GM12878 (cell line): Measurements from ENCODE around the gene RTP5.

Source experiments
- ATF7 ChIP-seq: fragments of 450-650 bp; IDR thresholded peaks from 2 replicates; pipeline ENCODE4 v1.6.1; 2016; ENCODE audit warnings: low read depth, mild to moderate bottlenecking
- CTCF ChIP-seq, 3 experiments: IDR thresholded peaks in 2 of 3; conservative IDR thresholded peaks in 1 of 3; 2 replicates each; pipeline ENCODE4 v1.5.1; 2011; ENCODE audit warnings: low read depth in 3 of 3, low read length in 3 of 3, mild to moderate bottlenecking in 3 of 3, control low read depth in 2 of 3, moderate library complexity in 2 of 3, inconsistent platforms in 1 of 3, mixed read lengths in 1 of 3; ENCODE audit not compliant: control insufficient read depth in 2 of 3, insufficient read depth in 1 of 3; ENCODE audit errors: extremely low read depth in 1 of 3
- ELK1 ChIP-seq: IDR thresholded peaks from 2 replicates; pipeline ENCODE4 v1.6.1; 2012; ENCODE audit warnings: low read depth, low read length, improper control_type of control experiment
- EP300 ChIP-seq, 2 experiments: fragments of 150-350 bp in 1 of 2; IDR thresholded peaks; 2 replicates each; pipeline ENCODE4 v1.6.1; 2011 to 2012; ENCODE audit warnings: low read depth in 2 of 2, low read length in 2 of 2, borderline replicate concordance in 1 of 2, improper control_type of control experiment in 1 of 2, inconsistent platforms in 1 of 2; ENCODE audit not compliant: control insufficient read depth in 1 of 2
- EZH2 ChIP-seq: IDR thresholded peaks from 2 replicates; pipeline ENCODE4 v1.6.1; 2012; ENCODE audit warnings: low read depth, mild to moderate bottlenecking, control low read depth, inconsistent platforms, low read length, borderline replicate concordance; ENCODE audit not compliant: control insufficient read depth
- GABPA ChIP-seq: IDR thresholded peaks from 2 replicates; pipeline ENCODE4 v1.6.1; 2014; ENCODE audit warnings: antibody characterized with exemption, low read depth, mild to moderate bottlenecking, inconsistent platforms
- IKZF1 ChIP-seq: fragments of 450-650 bp; conservative IDR thresholded peaks from 2 replicates; pipeline ENCODE4 v1.6.1; 2017; ENCODE audit warnings: antibody characterized with exemption, mild to moderate bottlenecking
- LARP7 ChIP-seq: fragments of 450-650 bp; IDR thresholded peaks from 2 replicates; pipeline ENCODE4 v1.6.1; 2017; ENCODE audit warnings: mild to moderate bottlenecking
- TAF1 ChIP-seq: IDR thresholded peaks from 2 replicates; pipeline ENCODE4 v1.6.1; 2011; ENCODE audit warnings: mild to moderate bottlenecking, low read depth, low read length, borderline replicate concordance
- ZBTB33 ChIP-seq: fragments of 450-650 bp; IDR thresholded peaks from 2 replicates; pipeline ENCODE4 v1.6.1; 2017; ENCODE audit warnings: mild to moderate bottlenecking

- TF ChIP-seq CTCF (IDR thresholded peaks at IDR 0.05 in 2 of 3, conservative IDR thresholded peaks at IDR 0.05 in 1 of 3; ENCODE audit: control insufficient read depth in 2 of 3, extremely low read depth in 1 of 3, insufficient read depth in 1 of 3, low read depth in 3 of 3, low read length in 3 of 3) (no peak), TAF1 (no peak), ATF7 (no peak), EZH2 (no peak), ZBTB33 (no peak), LARP7 (no peak), IKZF1 (no peak), GABPA (no peak), EP300 (IDR thresholded peaks at IDR 0.05; ENCODE audit: borderline replicate concordance in 1 of 2, control insufficient read depth in 1 of 2, low read depth in 2 of 2, low read length in 2 of 2) (no peak), ELK1 (no peak)
These were observed 4.0 kb upstream of the RTP5 start for GRCh38 chr2:241865416-241865956.
